Body of pancreas (tissue), 4 donors: Measurements from ENCODE around the gene IL1RN.

ENCODE experiments used
- CTCF ChIP-seq, 7 experiments: fragments of 450-650 bp in 4 of 7; fragments of 200-600 bp in 3 of 7; sonication (generic) in 3 of 7; IDR thresholded peaks; one replicate each; pipeline ENCODE4 v1.5.1; 2016 to 2019; ENCODE audit warnings: antibody characterized with exemption in 7 of 7
- POLR2A ChIP-seq, 3 donors: fragments of 450-650 bp; IDR thresholded peaks; one replicate each; pipeline ENCODE4 v1.6.1; 2016; ENCODE audit warnings: antibody characterized with exemption in 3 of 3, mild to moderate bottlenecking in 2 of 3

GRCh38 chr2:113157897-113158753, 30.7 kb downstream of the IL1RN start:
- TF ChIP-seq POLR2A (IDR thresholded peaks at IDR 0.05) = no peak
- TF ChIP-seq CTCF (IDR thresholded peaks at IDR 0.05) = no peak
